Heart right ventricle (tissue), 16 donors: Measurements from ENCODE around the gene CSNK2A2. TPM values are rescaled to one million over a fixed set of nuclear protein-coding genes. Genes with fewer than 3 reads are reported as not detected.

Experiments
- ATAC-seq, 8 donors: fragments of 200-7000 bp; cut with Tn5 transposase; one replicate each; pipeline ENCODE4 v1.9.1; 2020; ENCODE audit warnings: mild to moderate bottlenecking in 8 of 8, moderate library complexity in 8 of 8, moderate number of reproducible peaks in 1 of 8
- DNase-seq, 2 donors: peaks; one replicate each; pipeline ENCODE4 v3.0.0-alpha.2; 2020
- H3K27ac ChIP-seq, 10 donors: fragments of 200-600 bp; sonication (generic) in 2 of 10; one replicate each; pipeline versions ENCODE4 v1.5.0 to v1.8.0; 2020 to 2022; ENCODE audit warnings: mild to moderate bottlenecking in 3 of 10
- H3K27me3 ChIP-seq, 7 donors: fragments of 200-600 bp; one replicate each; pipeline ENCODE4 v1.8.0; 2021 to 2022; ENCODE audit warnings: mild to moderate bottlenecking in 2 of 7
- H3K36me3 ChIP-seq, 9 donors: fragments of 200-600 bp; sonication (generic) in 1 of 9; one replicate each; pipeline versions ENCODE4 v1.5.0 to v1.8.0; 2020 to 2022; ENCODE audit warnings: mild to moderate bottlenecking in 2 of 9
- H3K4me1 ChIP-seq, 9 donors: fragments of 200-600 bp; sonication (generic) in 1 of 9; one replicate each; pipeline versions ENCODE4 v1.5.0 to v1.8.0; 2020 to 2022; ENCODE audit warnings: mild to moderate bottlenecking in 4 of 9
- H3K4me3 ChIP-seq, 10 donors: fragments of 200-600 bp; sonication (generic) in 2 of 10; one replicate each; pipeline versions ENCODE4 v1.5.0 to v1.8.0; 2020 to 2022; ENCODE audit warnings: mild to moderate bottlenecking in 7 of 10, moderate library complexity in 2 of 10
- H3K9me3 ChIP-seq, 11 donors: fragments of 200-600 bp in 10 of 11; sonication (generic) in 2 of 11; one replicate each; pipeline versions ENCODE4 v1.5.0 to v1.8.0; 2013 to 2022; ENCODE audit warnings: mild to moderate bottlenecking in 2 of 11, control low read depth in 1 of 11, moderate library complexity in 1 of 11
- WGBS, 2 donors: extraction: QIAGEN DNeasy Blood & Tissue Kit; methylation state at CpG; one replicate each; pipeline ENCODE4 v1.1.7; 2013; ENCODE audit warnings: inconsistent platforms in 1 of 2; 5-methylcytosine and 5-hydroxymethylcytosine counted together
- intact Hi-C, 10 donors: fragments of 100-400 bp; cut with DNase I; formaldehyde crosslinking; loops; one replicate each; pipeline versions ENCODE4 v1.11.1 to v1.14.2; 2022
- polyA plus RNA-seq, 2 donors: library from polyadenylated mRNA; stranded (reverse); fragments of 200-250 nt; gene quantifications; one replicate each; pipeline ENCODE4 v1.2.3, GENCODE V29; 2013
- total RNA-seq, 10 donors: library from RNA; stranded (reverse); fragmentation: NEBNext Ultra II Directional in 3 of 10; extraction: Animal tissue kit (Norgen Biotek cat#: 25700) in 3 of 10; gene quantifications; one replicate each; pipeline versions ENCODE4 v1.2.1 to v1.2.4, GENCODE V29; 2021 to 2023
- TF ChIP-seq, protein P1 (sequence below), 9 donors: fragments of 200-600 bp; sonication (generic) in 2 of 9; IDR thresholded peaks; one replicate each; pipeline versions ENCODE4 v1.5.0 to v1.8.0; 2021 to 2022; ENCODE audit warnings: antibody characterized with exemption in 9 of 9, mild to moderate bottlenecking in 5 of 9, moderate library complexity in 1 of 9
- donor health status: Arrhythmogenic right ventricular cardiomyopathy.
- donor health status: ischemic (EF 13 %, LVEDD 7.1; RV severe dilation, severe dysfunction).
- donor health status: healthy with polysubstance abuse.
- donor health status: DM: no; HTN: yes; CAD: no.
- donor health status: DM: no; HTN: no; CAD: no.
- donor health status: ischemic (EF 25% LVEDD 6.9; RV normal size, moderate dysfunction).
- donor health status: ischemic (EF 25% LVEDD 5.7; RV mildly dilated, moderate dysfunction).
- donor health status: healthy.
- donor health status: DM: yes; HTN: yes; CAD: no.
- donor health status: Ischemic cardiomyopathy.
- donor health status: ischemic (EF 35%, LVEDD 5.7; RV mildly dilated, moderate dysfunction).
- donor health status: nonischemic (EF 11% LVEDD 7.7; RV severe dilation, severe dysfunction).
- donor health status: DM: yes; HTN: yes; CAD: no.
- donor health status: PGD.
- donor health status: ischemic (EF 29% LVEDD 5.4; RV normal size, mild dysfunction).
- donor health status: nonischemic (EF 23%, LVEDD 6.1; RV moderate dilation, normal function).

CSNK2A2 gene
- total and polyA plus RNA-seq, 12 donors, result 20.9 to 48.3 (median 35.2) TPM

- ATAC-seq (no peak), DNase-seq (no peak)
- TF ChIP-seq, protein P1, sequence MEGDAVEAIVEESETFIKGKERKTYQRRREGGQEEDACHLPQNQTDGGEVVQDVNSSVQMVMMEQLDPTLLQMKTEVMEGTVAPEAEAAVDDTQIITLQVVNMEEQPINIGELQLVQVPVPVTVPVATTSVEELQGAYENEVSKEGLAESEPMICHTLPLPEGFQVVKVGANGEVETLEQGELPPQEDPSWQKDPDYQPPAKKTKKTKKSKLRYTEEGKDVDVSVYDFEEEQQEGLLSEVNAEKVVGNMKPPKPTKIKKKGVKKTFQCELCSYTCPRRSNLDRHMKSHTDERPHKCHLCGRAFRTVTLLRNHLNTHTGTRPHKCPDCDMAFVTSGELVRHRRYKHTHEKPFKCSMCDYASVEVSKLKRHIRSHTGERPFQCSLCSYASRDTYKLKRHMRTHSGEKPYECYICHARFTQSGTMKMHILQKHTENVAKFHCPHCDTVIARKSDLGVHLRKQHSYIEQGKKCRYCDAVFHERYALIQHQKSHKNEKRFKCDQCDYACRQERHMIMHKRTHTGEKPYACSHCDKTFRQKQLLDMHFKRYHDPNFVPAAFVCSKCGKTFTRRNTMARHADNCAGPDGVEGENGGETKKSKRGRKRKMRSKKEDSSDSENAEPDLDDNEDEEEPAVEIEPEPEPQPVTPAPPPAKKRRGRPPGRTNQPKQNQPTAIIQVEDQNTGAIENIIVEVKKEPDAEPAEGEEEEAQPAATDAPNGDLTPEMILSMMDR (IDR thresholded peaks at IDR 0.05), result no peak
- H3K27me3 ChIP-seq, result peaks cover 0 to 23% (median 6%) of the 10 kb centered on the region in 7 donors
- peak overlapping the region in 1 of 10 donors; percentile 49 for H3K4me3 ChIP-seq
- no peaks in the 10 kb centered on the region for H3K9me3 ChIP-seq
- H3K4me1 ChIP-seq, result peaks cover 0 to 10% (median 5%) of the 10 kb centered on the region in 9 donors
- intact Hi-C loops, result no loop called here
- 47 to 50% methylated on average over 3 of the region's 3 CpGs for WGBS, 2 donors
- no peak overlapping the region for H3K27ac ChIP-seq
- H3K36me3 ChIP-seq, result no peaks in the 10 kb centered on the region
These were observed 37.8 kb upstream of the CSNK2A2 start for GRCh38 chr16:58235663-58236062.

DNA sequence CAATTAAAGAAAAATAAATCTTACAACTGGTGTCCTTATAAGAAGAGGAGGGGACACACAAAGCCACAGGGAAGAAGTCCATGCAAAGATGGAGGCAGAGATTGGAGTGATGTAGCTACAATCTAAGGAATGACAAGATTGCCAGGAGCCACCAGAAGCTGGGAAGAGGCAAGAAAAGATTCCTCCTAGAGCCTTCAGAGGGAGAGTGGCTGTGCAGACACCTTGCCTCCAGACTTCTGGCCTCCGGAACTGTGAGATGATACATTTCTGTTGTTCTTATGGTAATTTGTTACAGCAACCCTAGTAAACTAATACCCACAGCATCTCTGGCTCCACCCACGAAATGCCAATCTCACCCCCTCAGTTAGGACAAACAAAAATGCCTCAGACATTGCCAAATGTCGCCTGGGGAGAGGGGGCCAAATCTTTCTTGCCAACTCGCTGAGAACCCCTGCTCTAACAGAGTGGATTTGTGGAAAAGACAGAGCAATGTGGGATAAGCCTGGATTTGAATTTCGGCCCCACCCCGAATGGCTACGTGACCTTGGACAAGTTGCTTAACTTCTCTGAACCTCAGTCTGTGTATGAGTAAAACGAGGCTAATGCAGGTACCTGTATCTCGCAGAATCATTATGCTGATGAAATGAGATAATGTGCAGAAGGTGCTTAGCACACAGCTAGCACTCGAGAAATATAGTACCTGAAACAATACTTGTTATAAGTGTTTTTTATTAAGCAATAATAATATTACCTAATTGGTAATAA is 37.1 kb upstream of the CSNK2A2 start:
- Histone ChIP-seq H3K9me3 (no peaks in the 10 kb centered on the region), H3K27me3 (peaks cover 0 to 23% (median 6%) of the 10 kb centered on the region in 7 donors), H3K36me3 (no peaks in the 10 kb centered on the region), H3K27ac (no peak overlapping the region), H3K4me1 (peaks cover 0 to 10% (median 5%) of the 10 kb centered on the region in 9 donors), H3K4me3 (no peak overlapping the region)
- 76 to 79% methylated on average over 10 of the region's 10 CpGs for WGBS, 2 donors
- intact Hi-C loops, result no loop called here
- TF ChIP-seq, protein P1 (IDR thresholded peaks at IDR 0.05), result no peak
- DNase-seq (no peak), ATAC-seq (no peak)

DNA sequence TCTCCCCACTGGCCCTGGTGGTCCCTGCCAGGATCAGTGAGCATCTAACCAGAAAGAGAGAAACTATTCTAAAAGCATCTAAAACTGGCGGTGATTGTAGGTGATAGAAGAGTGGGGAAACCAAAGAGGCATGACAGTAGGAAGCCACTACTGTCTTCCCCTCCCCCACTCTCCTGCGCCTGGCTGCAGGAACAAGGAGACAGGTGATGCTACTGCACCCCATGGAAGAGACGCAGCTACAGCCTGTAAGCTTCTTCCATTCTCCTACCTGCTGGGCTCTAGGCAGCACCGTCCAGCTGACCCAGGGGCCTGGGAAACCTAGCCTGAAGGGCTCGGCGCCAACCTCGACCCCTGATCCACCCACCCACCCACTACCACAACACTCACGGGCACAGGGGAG is 32.4 kb upstream of the CSNK2A2 start:
- DNase-seq (no peak), ATAC-seq (no peak)
- Histone ChIP-seq H3K36me3 (no peaks in the 10 kb centered on the region), H3K4me3 (no peak overlapping the region), H3K4me1 (no peaks in the 10 kb centered on the region), H3K9me3 (no peaks in the 10 kb centered on the region), H3K27ac (no peak overlapping the region), H3K27me3 (peaks cover 0 to 8% (median 0%) of the 10 kb centered on the region in 7 donors)
- TF ChIP-seq, protein P1 (IDR thresholded peaks at IDR 0.05), result no peak
- WGBS, 2 donors, result 86 to 93% methylated on average over 8 of the region's 8 CpGs
- intact Hi-C loops, result no loop called here

DNA sequence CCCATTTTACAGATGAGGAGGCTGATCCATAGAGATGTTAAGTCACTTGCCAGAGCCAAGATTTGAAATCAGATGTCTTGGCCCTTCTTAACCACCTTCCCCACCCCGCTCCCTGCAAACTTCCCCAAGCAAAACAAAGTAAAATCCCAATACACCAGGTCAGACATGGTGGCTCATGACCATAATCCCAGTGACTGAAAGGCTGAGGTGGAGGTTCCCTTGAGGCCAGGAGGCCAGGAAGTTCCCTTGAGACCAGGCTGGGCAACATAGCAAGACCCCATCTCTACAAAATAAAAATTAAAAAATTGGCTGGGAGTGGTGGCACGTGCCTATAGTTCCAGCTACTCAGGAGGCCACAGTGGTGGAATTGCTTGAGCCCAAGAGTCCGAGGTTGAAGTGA is 28.9 kb upstream of the CSNK2A2 start:
- intact Hi-C loops, result no loop called here
- Histone ChIP-seq H3K27ac (no peak overlapping the region), H3K9me3 (no peaks in the 10 kb centered on the region), H3K4me3 (no peak overlapping the region), H3K36me3 (no peaks in the 10 kb centered on the region), H3K4me1 (no peaks in the 10 kb centered on the region), H3K27me3 (peaks cover 0 to 4% (median 0%) of the 10 kb centered on the region in 7 donors)
- DNase-seq, result no peak
- ATAC-seq, result no peak
- 88 to 94% methylated on average over 3 of the region's 3 CpGs for WGBS, 2 donors
- TF ChIP-seq, protein P1 (IDR thresholded peaks at IDR 0.05), result no peak
